GM19023 (cell line): ENCODE data around the gene DMBT1.

Experiments
- ATAC-seq: cut with Tn5 transposase; IDR thresholded peaks from one replicate; pipeline ENCODE4 v1.9.1; 2021; ENCODE audit warnings: mild to moderate bottlenecking, moderate library complexity; ENCODE audit not compliant: unreplicated experiment

The DMBT1 gene

GRCh38 chr10:122560279-122560804 lies at the start of gene DMBT1:
TSS of gene DMBT1 (plus strand) at chr10:122560754. CDS start at chr10:122560771, 17 bp downstream.
- no peak for ATAC-seq

GRCh38 chr10:122513053-122513452 lies 47.5 kb upstream of the DMBT1 start:
- no peak for ATAC-seq

GRCh38 chr10:122514045-122514840 lies 46.3 kb upstream of the DMBT1 start:
- ATAC-seq: no peak

GRCh38 chr10:122515022-122515424 lies 45.5 kb upstream of the DMBT1 start:
- no peak for ATAC-seq

- ATAC-seq: peak; percentile 78
These were observed 44.8 kb upstream of the DMBT1 start for GRCh38 chr10:122515588-122516231.

GRCh38 chr10:122516734-122517133 lies 43.8 kb upstream of the DMBT1 start:
- ATAC-seq: no peak

GRCh38 chr10:122519144-122519543 lies 41.4 kb upstream of the DMBT1 start:
- no peak for ATAC-seq

GRCh38 chr10:122519873-122520272 lies 40.7 kb upstream of the DMBT1 start:
- no peak for ATAC-seq

- no peak for ATAC-seq
These were observed 39.5 kb upstream of the DMBT1 start for GRCh38 chr10:122521011-122521410.

GRCh38 chr10:122524811-122525210 lies 35.7 kb upstream of the DMBT1 start:
- no peak for ATAC-seq

GRCh38 chr10:122525788-122526187 lies 34.8 kb upstream of the DMBT1 start:
- ATAC-seq: no peak

GRCh38 chr10:122526892-122527291 lies 33.7 kb upstream of the DMBT1 start:
- no peak for ATAC-seq

GRCh38 chr10:122530177-122530576 lies 30.4 kb upstream of the DMBT1 start:
- ATAC-seq: no peak

GRCh38 chr10:122531261-122531660 lies 29.3 kb upstream of the DMBT1 start:
- no peak for ATAC-seq

GRCh38 chr10:122531939-122532338 lies 28.6 kb upstream of the DMBT1 start:
- ATAC-seq: no peak

- no peak for ATAC-seq
These were observed 27.8 kb upstream of the DMBT1 start for GRCh38 chr10:122532601-122533296.

- ATAC-seq: no peak
These were observed 23.0 kb upstream of the DMBT1 start for GRCh38 chr10:122537545-122537944.

- no peak for ATAC-seq
These were observed 19.0 kb upstream of the DMBT1 start for GRCh38 chr10:122541541-122542002.

- ATAC-seq: no peak
These were observed 16.7 kb upstream of the DMBT1 start for GRCh38 chr10:122543676-122544445.

- no peak for ATAC-seq
These were observed 16.1 kb upstream of the DMBT1 start for GRCh38 chr10:122544493-122544892.

- no peak for ATAC-seq
These were observed 14.3 kb upstream of the DMBT1 start for GRCh38 chr10:122546242-122546641.
